Mucosa of descending colon (tissue), 3 donors: ENCODE results near the gene NUDCD3. TPM values are rescaled to one million over a fixed set of nuclear protein-coding genes. Genes with fewer than 3 reads are reported as not detected.

Experiments used
- ATAC-seq: fragments of 200-7000 bp; cut with Tn5 transposase; one replicate; pipeline ENCODE4 v1.9.1; 2020; ENCODE audit warnings: mild to moderate bottlenecking, moderate library complexity
- DNase-seq, 3 donors: peaks; one replicate each; pipeline ENCODE4 v3.0.0-alpha.2; 2020
- H3K36me3 ChIP-seq: fragments of 200-600 bp; one replicate; pipeline ENCODE4 v1.8.0; 2021; ENCODE audit warnings: low read depth, mild to moderate bottlenecking
- H3K4me1 ChIP-seq: fragments of 200-600 bp; one replicate; pipeline ENCODE4 v1.8.0; 2021; ENCODE audit warnings: low read depth, mild to moderate bottlenecking
- H3K4me3 ChIP-seq: fragments of 200-600 bp; one replicate; pipeline ENCODE4 v1.8.0; 2021; ENCODE audit warnings: mild to moderate bottlenecking
- H3K9me3 ChIP-seq: fragments of 200-600 bp; one replicate; pipeline ENCODE4 v1.8.0; 2021; ENCODE audit warnings: mild to moderate bottlenecking
- intact Hi-C, 2 donors: fragments of 100-400 bp; cut with DNase I in 1 of 2; cut with micrococcal nuclease in 1 of 2; formaldehyde crosslinking; loops; one replicate each; pipeline versions ENCODE4 v1.11.0 to v1.11.1; 2022; cut with DNase I, micrococcal nuclease
- total RNA-seq, 3 donors: library from RNA; stranded (reverse); fragmentation: NEBNext Ultra II Directional in 2 of 3; extraction: Animal tissue kit (Norgen Biotek cat#: 25700) in 2 of 3; gene quantifications; one replicate each; pipeline versions ENCODE4 v1.2.1 to v1.2.4, GENCODE V29; 2021 to 2023
- TF ChIP-seq, protein P1 (sequence below): fragments of 200-600 bp; IDR thresholded peaks from one replicate; pipeline ENCODE4 v1.8.0; 2022; ENCODE audit warnings: antibody characterized with exemption, mild to moderate bottlenecking
- donor health status: DM: no; HTN: no; CAD: no; lungs with moderate emphysema.
- donor health status: DM: no; HTN: no; CAD: no.
- donor health status: DM: no; HTN: yes; CAD: no.

The NUDCD3 gene
- total RNA-seq, 3 donors from 2014 or later = 66.3 to 108 (median 76.0) TPM

DNA sequence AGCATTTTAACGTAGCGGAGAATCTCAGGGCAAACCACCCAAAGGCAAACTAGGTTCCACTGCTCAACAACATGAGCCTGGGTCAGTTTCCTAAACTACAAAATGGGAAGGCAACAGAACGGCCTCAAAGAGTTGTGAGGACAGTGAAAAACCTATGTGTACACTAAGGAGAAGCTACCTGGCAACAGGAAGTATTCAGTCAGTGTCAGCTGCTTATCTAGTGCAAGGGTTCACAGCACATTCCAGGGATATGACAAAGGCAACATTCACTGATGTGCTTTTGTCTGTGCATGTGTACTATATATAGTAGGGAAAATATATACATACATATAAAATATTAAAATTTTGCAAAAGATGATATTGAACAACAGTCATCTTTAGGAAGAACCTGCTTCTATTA, 17.2 kb downstream of the NUDCD3 start:
- H3K36me3 ChIP-seq = no peaks in the 10 kb centered on the region
- DNase-seq (no peak), ATAC-seq (peak; percentile 38)
- no peaks in the 10 kb centered on the region for H3K9me3 ChIP-seq
- peaks cover 11% of the 10 kb centered on the region for H3K4me1 ChIP-seq
- intact Hi-C loops = no loop called here
- H3K4me3 ChIP-seq = no peak overlapping the region
- TF ChIP-seq, protein P1, sequence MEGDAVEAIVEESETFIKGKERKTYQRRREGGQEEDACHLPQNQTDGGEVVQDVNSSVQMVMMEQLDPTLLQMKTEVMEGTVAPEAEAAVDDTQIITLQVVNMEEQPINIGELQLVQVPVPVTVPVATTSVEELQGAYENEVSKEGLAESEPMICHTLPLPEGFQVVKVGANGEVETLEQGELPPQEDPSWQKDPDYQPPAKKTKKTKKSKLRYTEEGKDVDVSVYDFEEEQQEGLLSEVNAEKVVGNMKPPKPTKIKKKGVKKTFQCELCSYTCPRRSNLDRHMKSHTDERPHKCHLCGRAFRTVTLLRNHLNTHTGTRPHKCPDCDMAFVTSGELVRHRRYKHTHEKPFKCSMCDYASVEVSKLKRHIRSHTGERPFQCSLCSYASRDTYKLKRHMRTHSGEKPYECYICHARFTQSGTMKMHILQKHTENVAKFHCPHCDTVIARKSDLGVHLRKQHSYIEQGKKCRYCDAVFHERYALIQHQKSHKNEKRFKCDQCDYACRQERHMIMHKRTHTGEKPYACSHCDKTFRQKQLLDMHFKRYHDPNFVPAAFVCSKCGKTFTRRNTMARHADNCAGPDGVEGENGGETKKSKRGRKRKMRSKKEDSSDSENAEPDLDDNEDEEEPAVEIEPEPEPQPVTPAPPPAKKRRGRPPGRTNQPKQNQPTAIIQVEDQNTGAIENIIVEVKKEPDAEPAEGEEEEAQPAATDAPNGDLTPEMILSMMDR = no peak

DNA sequence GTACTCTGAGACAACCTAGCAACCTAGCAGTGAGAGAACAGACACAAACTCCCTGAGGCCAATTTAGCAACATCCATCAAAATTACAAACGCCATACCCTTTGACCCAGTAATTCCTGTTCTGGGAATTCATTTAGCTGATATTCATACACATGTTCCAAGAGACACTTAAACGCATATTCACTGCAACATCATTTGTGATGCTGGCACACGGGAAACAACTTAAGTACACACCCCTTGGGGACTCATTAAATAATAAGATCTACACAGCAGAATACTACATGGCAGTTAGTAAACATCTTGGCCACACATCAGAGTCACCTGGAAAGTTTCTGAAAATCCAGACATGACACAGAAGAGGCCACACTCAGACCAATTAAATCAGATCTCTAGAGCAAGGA, 17.6 kb downstream of the NUDCD3 start:
- Histone ChIP-seq H3K36me3 (no peaks in the 10 kb centered on the region), H3K4me3 (no peak overlapping the region), H3K4me1 (peaks cover 7% of the 10 kb centered on the region), H3K9me3 (no peaks in the 10 kb centered on the region)
- TF ChIP-seq, protein P1 = no peak
- intact Hi-C loops = no loop called here
- ATAC-seq (no peak), DNase-seq (no peak)

DNA sequence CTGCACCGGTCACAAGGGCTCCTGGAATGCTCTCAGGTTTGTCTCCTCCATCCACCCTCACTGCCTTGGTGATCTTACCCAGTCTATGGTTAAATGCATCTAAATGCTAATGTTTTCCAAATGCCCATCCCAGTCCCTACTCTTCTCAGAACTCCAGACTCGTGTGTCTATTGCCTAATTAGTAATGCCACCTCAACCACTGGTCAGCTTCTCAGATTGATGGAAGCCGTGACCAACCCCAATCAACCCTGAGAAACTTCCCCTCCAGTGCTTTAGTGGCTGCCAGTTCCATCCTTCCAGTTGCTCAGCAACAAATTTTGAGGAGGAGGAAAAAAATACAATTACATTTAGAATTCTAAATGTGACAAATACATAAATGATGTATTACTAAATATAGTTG, 18.6 kb downstream of the NUDCD3 start:
- Histone ChIP-seq H3K9me3 (no peaks in the 10 kb centered on the region), H3K36me3 (no peaks in the 10 kb centered on the region), H3K4me3 (no peak overlapping the region), H3K4me1 (no peaks in the 10 kb centered on the region)
- intact Hi-C loops = no loop called here
- no peak for DNase-seq
- TF ChIP-seq, protein P1 = no peak
- no peak for ATAC-seq

DNA sequence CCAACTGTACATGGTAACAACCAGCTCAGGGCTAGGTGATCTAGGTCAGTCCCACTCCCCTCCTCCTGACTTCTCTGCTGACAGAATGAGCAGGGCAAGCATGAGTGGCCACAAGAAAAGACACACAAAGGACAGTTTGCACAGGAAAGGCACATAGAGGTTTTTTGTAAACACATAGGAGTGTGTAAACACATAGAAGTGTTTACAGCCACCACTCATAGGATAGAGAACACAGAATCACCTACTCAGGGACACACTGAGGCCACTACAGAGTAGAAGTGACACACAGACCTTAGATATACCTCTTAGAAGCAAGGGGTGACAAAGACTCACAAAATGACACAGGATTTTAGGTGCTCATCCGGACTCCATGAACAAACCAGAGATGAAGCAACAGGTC, 19.0 kb downstream of the NUDCD3 start:
- TF ChIP-seq, protein P1 = no peak
- intact Hi-C loops = no loop called here
- Histone ChIP-seq H3K36me3 (no peaks in the 10 kb centered on the region), H3K9me3 (no peaks in the 10 kb centered on the region), H3K4me3 (no peak overlapping the region), H3K4me1 (no peaks in the 10 kb centered on the region)
- DNase-seq (no peak), ATAC-seq (no peak)

DNA sequence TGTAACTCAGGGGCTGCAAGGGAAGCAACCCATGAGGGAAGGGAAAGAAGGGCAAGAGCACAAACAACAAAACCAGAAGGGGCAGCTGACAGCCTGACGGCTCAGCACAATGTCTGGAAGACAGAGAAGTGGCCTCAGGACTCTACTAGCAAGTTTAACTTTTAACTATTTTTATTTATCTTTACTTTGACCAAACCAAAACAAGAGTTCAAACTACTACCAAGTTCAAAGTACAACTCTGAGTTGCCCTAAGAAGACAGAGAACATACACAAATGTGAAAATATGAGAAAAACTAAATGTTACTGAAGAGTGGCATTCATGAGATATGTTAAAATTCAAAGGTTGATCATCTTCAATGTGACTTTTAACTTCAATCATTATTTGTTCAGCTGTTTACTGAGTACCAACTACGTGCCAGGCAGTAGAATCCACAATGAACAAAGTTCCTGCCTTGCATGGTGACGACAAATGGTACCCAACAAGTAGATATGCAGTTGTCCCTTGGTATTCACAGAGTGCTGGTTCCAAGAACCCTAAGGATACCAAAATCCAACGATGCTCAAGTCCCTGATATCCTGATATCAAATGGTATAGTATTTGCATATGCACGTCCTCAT, 19.7 kb downstream of the NUDCD3 start:
- no peaks in the 10 kb centered on the region for H3K36me3 ChIP-seq
- H3K9me3 ChIP-seq = no peaks in the 10 kb centered on the region
- no peaks in the 10 kb centered on the region for H3K4me1 ChIP-seq
- DNase-seq = no peak
- TF ChIP-seq, protein P1 = no peak
- ATAC-seq = no peak
- intact Hi-C loops = no loop called here
- no peak overlapping the region for H3K4me3 ChIP-seq

DNA sequence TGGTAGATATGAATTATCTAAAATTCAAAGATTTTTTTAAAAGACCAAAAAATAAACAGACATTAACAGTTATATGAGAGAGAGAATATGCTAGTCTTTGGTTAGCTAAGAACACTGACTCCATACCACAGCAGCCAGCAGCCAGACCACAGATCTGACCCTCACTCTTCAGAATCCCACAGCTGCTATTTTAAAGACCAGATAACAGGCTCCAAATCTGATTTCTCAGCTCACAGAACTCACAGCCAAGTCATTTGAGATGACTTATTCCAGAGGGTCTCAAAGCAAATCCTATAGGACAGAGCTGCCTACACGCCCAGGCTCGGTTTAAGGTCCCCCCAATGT, 20.4 kb downstream of the NUDCD3 start:
- intact Hi-C loops = no loop called here
- DNase-seq (no peak), ATAC-seq (no peak)

More for the DNA sequence above, 20.4 kb downstream of the NUDCD3 start:
- Histone ChIP-seq H3K36me3 (no peaks in the 10 kb centered on the region), H3K4me1 (no peaks in the 10 kb centered on the region), H3K4me3 (no peak overlapping the region), H3K9me3 (no peaks in the 10 kb centered on the region)
- TF ChIP-seq, protein P1 = no peak
